Measurements from ENCODE around the gene LDLRAP1.

Gene LDLRAP1

DNA sequence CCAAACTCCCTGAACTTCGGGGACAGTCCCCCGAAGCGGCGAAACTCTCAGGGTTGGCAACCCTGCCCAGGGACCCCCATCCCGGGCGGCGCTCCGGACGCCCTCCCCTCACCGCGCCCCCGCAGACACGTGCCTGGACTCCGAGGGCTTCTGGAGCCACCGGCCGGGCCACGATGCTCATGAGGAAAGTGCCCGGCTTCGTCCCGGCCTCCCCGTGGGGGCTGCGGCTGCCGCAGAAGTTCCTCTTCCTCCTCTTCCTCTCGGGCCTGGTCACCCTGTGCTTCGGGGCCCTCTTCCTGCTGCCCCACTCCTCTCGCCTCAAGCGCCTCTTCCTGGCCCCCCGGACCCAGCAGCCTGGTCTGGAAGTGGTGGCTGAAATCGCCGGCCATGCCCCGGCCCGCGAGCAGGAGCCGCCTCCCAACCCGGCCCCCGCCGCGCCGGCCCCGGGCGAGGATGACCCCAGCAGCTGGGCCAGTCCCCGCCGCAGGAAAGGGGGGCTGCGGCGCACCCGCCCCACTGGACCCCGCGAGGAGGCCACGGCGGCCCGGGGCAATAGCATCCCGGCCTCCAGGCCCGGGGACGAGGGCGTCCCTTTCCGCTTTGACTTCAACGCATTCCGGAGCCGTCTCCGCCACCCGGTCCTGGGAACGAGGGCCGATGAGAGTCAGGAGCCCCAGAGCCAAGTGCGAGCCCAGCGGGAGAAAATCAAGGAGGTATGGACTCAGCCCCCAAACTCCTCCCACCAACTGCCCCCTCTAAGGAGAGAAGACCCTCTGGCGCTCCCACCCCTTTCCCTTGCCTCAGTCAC is 74.4 kb downstream of the LDLRAP1 start:
- Histone ChIP-seq H3K27me3 (ENCODE audit: insufficient read depth, low read length) (0 out of 2 replicates have a peak, but pooled peaks cover under 1% of the 10 kb centered on the region), H3K4me1 (ENCODE audit: insufficient read depth, low read length, severe bottlenecking) (peaks cover 11% of the 10 kb centered on the region), H3K27ac (ENCODE audit: low read depth, low read length, poor library complexity, severe bottlenecking) (no peak overlapping the region), H4K20me1 (ENCODE audit: insufficient read depth, low read length) (no peaks in the 10 kb centered on the region), H3K4me2 (ENCODE audit: low read length) (peak overlapping the region; percentile 58), H3K9me3 (ENCODE audit: low read length) (no peaks in the 10 kb centered on the region), H3K9me2 (ENCODE audit: low read depth, low read length) (no peaks in the 10 kb centered on the region), H3K4me3 (ENCODE audit: low read depth, low read length, poor library complexity, severe bottlenecking) (peak overlapping the region; percentile 40), H2AFZ (ENCODE audit: low read length) (no peak overlapping the region), H3K9ac (ENCODE audit: low read length) (no peak overlapping the region), H3K36me3 (ENCODE audit: insufficient read depth, low read length) (no peaks in the 10 kb centered on the region), H3F3A (ENCODE audit: insufficient read depth, low read length) (0 out of 2 replicates have a peak, but pooled peaks cover 2% of the 10 kb centered on the region), H3K79me2 (ENCODE audit: insufficient read depth, low read length) (no peaks in the 10 kb centered on the region)
- TF ChIP-seq EZH2 (IDR thresholded peaks at IDR 0.05; ENCODE audit: borderline replicate concordance, low read length) = no peak
- TF ChIP-seq, protein P1, sequence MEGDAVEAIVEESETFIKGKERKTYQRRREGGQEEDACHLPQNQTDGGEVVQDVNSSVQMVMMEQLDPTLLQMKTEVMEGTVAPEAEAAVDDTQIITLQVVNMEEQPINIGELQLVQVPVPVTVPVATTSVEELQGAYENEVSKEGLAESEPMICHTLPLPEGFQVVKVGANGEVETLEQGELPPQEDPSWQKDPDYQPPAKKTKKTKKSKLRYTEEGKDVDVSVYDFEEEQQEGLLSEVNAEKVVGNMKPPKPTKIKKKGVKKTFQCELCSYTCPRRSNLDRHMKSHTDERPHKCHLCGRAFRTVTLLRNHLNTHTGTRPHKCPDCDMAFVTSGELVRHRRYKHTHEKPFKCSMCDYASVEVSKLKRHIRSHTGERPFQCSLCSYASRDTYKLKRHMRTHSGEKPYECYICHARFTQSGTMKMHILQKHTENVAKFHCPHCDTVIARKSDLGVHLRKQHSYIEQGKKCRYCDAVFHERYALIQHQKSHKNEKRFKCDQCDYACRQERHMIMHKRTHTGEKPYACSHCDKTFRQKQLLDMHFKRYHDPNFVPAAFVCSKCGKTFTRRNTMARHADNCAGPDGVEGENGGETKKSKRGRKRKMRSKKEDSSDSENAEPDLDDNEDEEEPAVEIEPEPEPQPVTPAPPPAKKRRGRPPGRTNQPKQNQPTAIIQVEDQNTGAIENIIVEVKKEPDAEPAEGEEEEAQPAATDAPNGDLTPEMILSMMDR (IDR thresholded peaks at IDR 0.05; ENCODE audit: low read length) = no peak

DNA sequence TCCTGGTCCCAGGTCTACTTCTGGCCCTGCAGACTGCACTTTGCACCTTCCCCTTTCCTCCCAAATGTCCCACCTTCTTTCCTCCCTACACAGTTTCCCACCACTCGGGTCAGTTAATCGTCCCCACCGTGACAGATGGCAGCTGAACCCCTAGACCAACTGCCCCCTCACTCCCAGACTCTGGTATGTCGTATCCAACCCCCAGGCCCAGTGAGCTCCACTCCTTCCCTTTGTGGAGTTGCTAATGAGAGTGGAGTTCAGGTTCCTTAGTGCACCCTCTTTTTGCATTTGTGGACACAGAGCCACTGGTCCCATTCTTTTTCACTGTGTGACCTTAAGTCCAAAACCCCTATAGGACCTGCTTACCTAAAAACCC is 75.0 kb downstream of the LDLRAP1 start:
- H3K27me3 ChIP-seq (ENCODE audit: insufficient read depth, low read length) = 0 out of 2 replicates have a peak, but pooled peaks cover 6% of the 10 kb centered on the region
- H3K4me3 ChIP-seq (ENCODE audit: low read depth, low read length, poor library complexity, severe bottlenecking) = no peak overlapping the region
- H4K20me1 ChIP-seq (ENCODE audit: insufficient read depth, low read length) = no peaks in the 10 kb centered on the region
- no peak overlapping the region for H3K4me2 ChIP-seq (ENCODE audit: low read length)
- H2AFZ ChIP-seq (ENCODE audit: low read length) = no peak overlapping the region
- no peaks in the 10 kb centered on the region for H3K9me3 ChIP-seq (ENCODE audit: low read length)
- 0 out of 2 replicates have a peak, but pooled peaks cover 2% of the 10 kb centered on the region for H3F3A ChIP-seq (ENCODE audit: insufficient read depth, low read length)
- no peaks in the 10 kb centered on the region for H3K79me2 ChIP-seq (ENCODE audit: insufficient read depth, low read length)
- H3K9me2 ChIP-seq (ENCODE audit: low read depth, low read length) = no peaks in the 10 kb centered on the region
- no peak overlapping the region for H3K27ac ChIP-seq (ENCODE audit: low read depth, low read length, poor library complexity, severe bottlenecking)
- no peaks in the 10 kb centered on the region for H3K36me3 ChIP-seq (ENCODE audit: insufficient read depth, low read length)
- peaks cover 11% of the 10 kb centered on the region for H3K4me1 ChIP-seq (ENCODE audit: insufficient read depth, low read length, severe bottlenecking)
- no peak overlapping the region for H3K9ac ChIP-seq (ENCODE audit: low read length)
- no peak for TF ChIP-seq EZH2 (IDR thresholded peaks at IDR 0.05; ENCODE audit: borderline replicate concordance, low read length)
- TF ChIP-seq, protein P1 (IDR thresholded peaks at IDR 0.05; ENCODE audit: low read length) = no peak
